GM12878 (cell line): Measurements from ENCODE around the gene SYMPK. TPM values are rescaled to one million over a fixed set of nuclear protein-coding genes. Genes with fewer than 3 reads are reported as not detected.

ENCODE experiments used
- CHD1 ChIP-seq: IDR thresholded peaks from 2 replicates; pipeline ENCODE4 v1.6.1; 2012; ENCODE audit warnings: low read depth, low read length, improper control_type of control experiment
- CHD2 ChIP-seq: IDR thresholded peaks from 2 replicates; pipeline ENCODE4 v1.6.1; 2011; ENCODE audit warnings: low read depth, low read length, improper control_type of control experiment, borderline replicate concordance
- CREB1 ChIP-seq: IDR thresholded peaks from 2 replicates; pipeline ENCODE4 v1.6.1; 2012; ENCODE audit warnings: low read depth, mild to moderate bottlenecking, inconsistent platforms
- EGR1 ChIP-seq, 2 experiments: IDR thresholded peaks; 1 replicate in 1 of 2; 2 replicates in 1 of 2; pipeline ENCODE4 v1.6.1; 2011 to 2012; ENCODE audit warnings: low read depth in 2 of 2, low read length in 2 of 2, borderline replicate concordance in 1 of 2, mild to moderate bottlenecking in 1 of 2, moderate library complexity in 1 of 2
- ETV6 ChIP-seq, 2 experiments: fragments of 450-650 bp in 1 of 2; IDR thresholded peaks in 1 of 2; conservative IDR thresholded peaks in 1 of 2; 2 replicates each; pipeline ENCODE4 v1.6.1; 2014; ENCODE audit warnings: antibody characterized with exemption in 1 of 2, borderline replicate concordance in 1 of 2, low read depth in 1 of 2, mild to moderate bottlenecking in 1 of 2, moderate library complexity in 1 of 2
- FOXK2 ChIP-seq: fragments of 450-650 bp; IDR thresholded peaks from 2 replicates; pipeline ENCODE4 v1.6.1; 2017; ENCODE audit warnings: mild to moderate bottlenecking, moderate library complexity
- HDAC6 ChIP-seq: fragments of 200-600 bp; sonication (generic); IDR thresholded peaks from one replicate; pipeline ENCODE4 v1.8.0; 2017; ENCODE audit warnings: antibody characterized with exemption; ENCODE audit not compliant: unreplicated experiment
- IKZF2 ChIP-seq, 2 experiments: fragments of 450-650 bp; IDR thresholded peaks; 2 replicates each; pipeline ENCODE4 v1.6.1; 2017; ENCODE audit warnings: mild to moderate bottlenecking in 2 of 2, moderate library complexity in 2 of 2
- LARP7 ChIP-seq: fragments of 450-650 bp; IDR thresholded peaks from 2 replicates; pipeline ENCODE4 v1.6.1; 2017; ENCODE audit warnings: mild to moderate bottlenecking
- MTA2 ChIP-seq: fragments of 450-650 bp; IDR thresholded peaks from 2 replicates; pipeline ENCODE4 v1.6.1; 2016; ENCODE audit warnings: low read depth, mild to moderate bottlenecking, moderate library complexity
- MTA3 ChIP-seq: IDR thresholded peaks from 2 replicates; pipeline ENCODE4 v1.6.1; 2012; ENCODE audit warnings: low read length, inconsistent platforms, borderline replicate concordance
- MYC ChIP-seq: IDR thresholded peaks from 2 replicates; pipeline ENCODE4 v1.6.1; 2011; ENCODE audit warnings: mild to moderate bottlenecking, low read length, moderate library complexity, inconsistent platforms; ENCODE audit not compliant: insufficient read depth, insufficient replicate concordance, insufficient read length, severe bottlenecking
- NFYA ChIP-seq: IDR thresholded peaks from 2 replicates; pipeline ENCODE4 v1.6.1; 2011; ENCODE audit warnings: low read depth, mild to moderate bottlenecking, low read length, improper control_type of control experiment, borderline replicate concordance
- RB1 ChIP-seq: fragments of 450-650 bp; formaldehyde crosslinking; IDR thresholded peaks from 2 replicates; pipeline ENCODE4 v1.6.1; 2017; ENCODE audit warnings: mild to moderate bottlenecking, borderline replicate concordance
- RCOR1 ChIP-seq: conservative IDR thresholded peaks from 2 replicates; pipeline ENCODE4 v1.6.1; 2012; ENCODE audit warnings: low read depth, low read length, improper control_type of control experiment
- RELA ChIP-seq: fragments of 450-650 bp; IDR thresholded peaks from 2 replicates; pipeline ENCODE4 v1.8.0; 2014; ENCODE audit warnings: borderline replicate concordance; ENCODE audit not compliant: partially characterized antibody
- SMAD5 ChIP-seq: IDR thresholded peaks from 2 replicates; pipeline ENCODE4 v1.6.1; 2016; ENCODE audit warnings: antibody characterized with exemption, low read depth
- TARDBP ChIP-seq: IDR thresholded peaks from 2 replicates; pipeline ENCODE4 v1.6.1; 2016; ENCODE audit warnings: borderline replicate concordance
- TCF12 ChIP-seq: IDR thresholded peaks from 2 replicates; pipeline ENCODE4 v1.6.1; 2011; ENCODE audit warnings: low read depth, mild to moderate bottlenecking, low read length
- TCF7 ChIP-seq: IDR thresholded peaks from 2 replicates; pipeline ENCODE4 v1.6.1; 2014; ENCODE audit warnings: antibody characterized with exemption, borderline replicate concordance
- USF2 ChIP-seq: IDR thresholded peaks from 2 replicates; pipeline ENCODE4 v1.6.1; 2011; ENCODE audit warnings: low read depth, low read length, improper control_type of control experiment, borderline replicate concordance
- WRNIP1 ChIP-seq: IDR thresholded peaks from 2 replicates; pipeline ENCODE4 v1.6.1; 2011; ENCODE audit warnings: low read depth, low read length, improper control_type of control experiment, borderline replicate concordance
- YY1 ChIP-seq: IDR thresholded peaks from 2 replicates; pipeline ENCODE4 v1.6.1; 2011; ENCODE audit warnings: low read depth, mild to moderate bottlenecking, low read length
- ZBTB11 ChIP-seq: fragments of 450-650 bp; formaldehyde crosslinking; IDR thresholded peaks from 2 replicates; pipeline ENCODE4 v1.5.0; 2022; ENCODE audit warnings: mild to moderate bottlenecking, missing genetic modification characterization
- polyA plus RNA-seq, 11 experiments: library from polyadenylated mRNA; depleted of rRNA in 4 of 11; unstranded in 6 of 11; stranded (reverse) in 5 of 11; fragments of >200 nt; fragmentation: Nextera tagmentation in 4 of 11; fragmentation: Illumina TruSeq in 1 of 11; extraction: Ambion mirVana in 4 of 11; extraction: Trizol in 1 of 11; gene quantifications; 1 replicate in 1 of 11; 2 replicates in 10 of 11; pipeline versions ENCODE4 v1.2.1 to v1.2.3, GENCODE V29; 2011 to 2016; ENCODE audit warnings: inconsistent platforms in 2 of 11, missing spikeins in 2 of 11, low read depth in 1 of 11
- total RNA-seq, 4 experiments: library from RNA; depleted of rRNA in 3 of 4; stranded (reverse); fragments of >200 nt in 3 of 4; fragmentation: Illumina TruSeq in 1 of 4; extraction: Trizol in 1 of 4; gene quantifications; 2 replicates each; pipeline versions ENCODE4 v1.2.1 to v1.2.3, GENCODE V29; 2013 to 2021

Gene SYMPK
- total and polyA plus RNA-seq, 10 of the 15 experiments (the other 5 are each of a cell fraction or from before 2014, with no cell fraction given), result 0.49 to 109 (median 42.5) TPM

DNA sequence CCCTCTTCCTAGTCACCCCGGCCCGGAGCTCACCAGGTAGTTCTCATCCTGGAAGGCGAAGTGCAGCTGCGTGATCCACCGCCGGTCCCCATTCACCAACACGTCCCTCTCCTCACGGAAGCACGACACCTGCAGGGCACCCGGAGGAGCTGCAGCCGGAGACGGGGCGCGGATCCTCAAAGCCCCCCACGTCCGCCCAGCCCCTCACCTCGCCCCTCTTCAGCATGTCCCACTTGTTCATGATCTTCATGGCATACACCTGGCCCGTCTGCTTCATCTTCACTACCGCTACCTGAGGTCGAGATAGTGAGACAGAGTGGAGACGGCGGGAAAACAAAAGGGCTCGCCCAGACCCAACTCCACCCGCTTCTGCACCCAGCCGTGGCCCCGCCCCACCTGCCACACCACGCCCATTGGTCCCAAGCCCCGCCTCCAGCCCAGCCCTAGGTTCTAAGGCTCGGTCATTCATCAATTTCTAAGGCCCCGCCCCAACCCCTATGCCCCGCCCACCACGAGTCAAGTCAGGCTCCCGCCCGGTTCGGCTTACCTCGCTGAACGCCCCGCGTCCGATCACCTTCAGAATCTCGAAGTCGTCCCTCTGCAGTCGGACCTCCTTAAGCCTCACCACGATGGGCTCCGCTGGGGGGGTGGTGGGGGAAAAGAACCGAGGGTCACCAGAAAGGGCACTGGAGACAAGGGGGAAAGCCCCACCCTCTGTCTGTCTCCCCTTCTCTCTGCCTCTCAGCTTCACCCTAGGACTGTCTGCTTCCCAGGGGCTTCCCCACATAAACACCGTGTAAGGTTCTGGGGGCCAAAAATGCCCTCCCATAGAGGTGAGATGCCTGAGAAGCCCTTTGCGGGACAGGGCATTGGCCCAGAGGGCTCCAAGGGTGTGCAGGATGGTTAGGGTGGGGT, 83.5 kb downstream of the SYMPK start (continued):
- TF ChIP-seq ZBTB11 (no peak), HDAC6 (no peak), MTA2 (peak; percentile 22; the same call in 1 of the 2 replicates), USF2 (no peak), YY1 (no peak), CREB1 (no peak), FOXK2 (no peak), LARP7 (peak; percentile 58; the same call in 1 of the 2 replicates), MTA3 (no peak), MYC (no peak), IKZF2 (IDR thresholded peaks at IDR 0.05) (peak; percentile 8 to 11; a peak in 1 of 4 replicates), CHD1 (no peak), WRNIP1 (no peak), NFYA (no peak), RELA (no peak), SMAD5 (no peak), TARDBP (no peak), RB1 (peak; percentile 99; the same call in 1 of the 2 replicates), CHD2 (no peak), TCF12 (0 out of 2 replicates have a peak, but pooled peaks have one; percentile 9), EGR1 (IDR thresholded peaks at IDR 0.05; ENCODE audit: borderline replicate concordance in 1 of 2, low read depth in 2 of 2, low read length in 2 of 2) (no peak), ETV6 (conservative IDR thresholded peaks at IDR 0.05 in 1 of 2, IDR thresholded peaks at IDR 0.05 in 1 of 2; ENCODE audit: borderline replicate concordance in 1 of 2, low read depth in 1 of 2) (no peak), RCOR1 (no peak), TCF7 (no peak)
